Heart left ventricle (tissue), 16 donors: ENCODE data around the gene ATL1. TPM values are rescaled to one million over a fixed set of nuclear protein-coding genes. Genes with fewer than 3 reads are reported as not detected.

ENCODE experiments used
- ATAC-seq, 4 donors: fragments of 200-7000 bp; cut with Tn5 transposase; one replicate each; pipeline ENCODE4 v1.9.1; 2020 to 2022; ENCODE audit warnings: moderate library complexity in 4 of 4, mild to moderate bottlenecking in 3 of 4, moderate number of reproducible peaks in 1 of 4
- DNase-seq, 5 donors: peaks; one replicate each; pipeline ENCODE4 v3.0.0-alpha.2; 2020
- H3K27ac ChIP-seq, 12 donors: fragments of 200-600 bp; sonication (generic) in 4 of 12; one replicate each; pipeline versions ENCODE4 v1.5.0 to v1.8.0; 2016 to 2022; ENCODE audit warnings: mild to moderate bottlenecking in 2 of 12
- H3K27me3 ChIP-seq, 9 donors: fragments of 200-600 bp; sonication (generic) in 2 of 9; one replicate each; pipeline versions ENCODE4 v1.5.1 to v1.8.0; 2016 to 2022; ENCODE audit warnings: mild to moderate bottlenecking in 3 of 9
- H3K36me3 ChIP-seq, 9 donors: fragments of 200-600 bp; sonication (generic) in 2 of 9; one replicate each; pipeline versions ENCODE4 v1.5.0 to v1.8.0; 2018 to 2022; ENCODE audit warnings: mild to moderate bottlenecking in 2 of 9
- H3K4me1 ChIP-seq, 12 donors: fragments of 200-600 bp; sonication (generic) in 4 of 12; one replicate each; pipeline versions ENCODE4 v1.5.0 to v1.8.0; 2016 to 2022; ENCODE audit warnings: mild to moderate bottlenecking in 3 of 12
- H3K4me3 ChIP-seq, 12 donors: fragments of 200-600 bp; sonication (generic) in 4 of 12; one replicate each; pipeline versions ENCODE4 v1.5.0 to v1.8.0; 2017 to 2022; ENCODE audit warnings: mild to moderate bottlenecking in 9 of 12, moderate library complexity in 4 of 12
- H3K9me3 ChIP-seq, 12 donors: fragments of 200-600 bp; sonication (generic) in 4 of 12; one replicate each; pipeline versions ENCODE4 v1.5.0 to v1.8.0; 2016 to 2022; ENCODE audit warnings: mild to moderate bottlenecking in 1 of 12
- CTCF ChIP-seq, 12 donors: fragments of 200-600 bp; sonication (generic) in 4 of 12; IDR thresholded peaks; one replicate each; pipeline versions ENCODE4 v1.5.0 to v1.8.0; 2018 to 2022; ENCODE audit warnings: antibody characterized with exemption in 12 of 12, mild to moderate bottlenecking in 5 of 12
- POLR2A ChIP-seq, 2 donors: fragments of 450-650 bp; IDR thresholded peaks; one replicate each; pipeline ENCODE4 v1.6.1; 2017; ENCODE audit warnings: antibody characterized with exemption in 2 of 2, mild to moderate bottlenecking in 2 of 2, moderate library complexity in 2 of 2
- whole genome bisulfite sequencing, 4 donors: extraction: QIAGEN DNeasy Blood & Tissue Kit in 2 of 4; methylation state at CpG; one replicate each; pipeline versions ENCODE4 v1.1.5 to v1.1.7; 2013 to 2018; 5-methylcytosine and 5-hydroxymethylcytosine counted together
- intact Hi-C, 10 donors: fragments of 100-400 bp; cut with DNase I; formaldehyde crosslinking; loops; one replicate each; pipeline versions ENCODE4 v1.11.1 to v1.14.2; 2022
- polyA plus RNA-seq, 2 donors: library from polyadenylated mRNA; stranded (reverse); fragments of 200-250 nt; gene quantifications; one replicate each; pipeline ENCODE4 v1.2.3, GENCODE V29; 2013
- total RNA-seq, 9 donors: library from RNA; depleted of rRNA in 2 of 9; stranded (reverse); fragments of >200 nt in 2 of 9; fragmentation: NEBNext Ultra II Directional in 3 of 9; extraction: Animal tissue kit (Norgen Biotek cat#: 25700) in 3 of 9; gene quantifications; one replicate each; pipeline versions ENCODE4 v1.1.0 to v1.2.4, GENCODE V29; 2016 to 2023
- donor health status: ischemic (EF 13 %, LVEDD 7.1; RV severe dilation, severe dysfunction).
- donor health status: healthy with polysubstance abuse.
- donor health status: DM: no; HTN: yes; CAD: no.
- donor health status: DM: no; HTN: no; CAD: no.
- donor health status: ischemic (EF 25% LVEDD 6.9; RV normal size, moderate dysfunction).
- donor health status: ischemic (EF 25% LVEDD 5.7; RV mildly dilated, moderate dysfunction).
- donor health status: healthy.
- donor health status: DM: yes; HTN: yes; CAD: no.
- donor health status: ischemic (EF 35%, LVEDD 5.7; RV mildly dilated, moderate dysfunction).
- donor health status: nonischemic (EF 11% LVEDD 7.7; RV severe dilation, severe dysfunction).
- donor health status: DM: yes; HTN: yes; CAD: no.
- donor health status: PGD.
- donor health status: ischemic (EF 29% LVEDD 5.4; RV normal size, mild dysfunction).
- donor health status: nonischemic (EF 23%, LVEDD 6.1; RV moderate dilation, normal function).

Gene ATL1
- total and polyA plus RNA-seq, 11 donors: 0.28 to 3.1 (median 0.94) TPM

GRCh38 chr14:50666772-50667683 lies 107.1 kb downstream of the ATL1 start:
- intact Hi-C loops: no loop called here
- WGBS, 4 donors: 2 to 3% (median 2%) methylated on average over 20 of the region's 20 CpGs
- Histone ChIP-seq H3K4me1 (peaks cover 0 to 47% (median 22%) of the 10 kb centered on the region in 12 donors), H3K9me3 (no peaks in the 10 kb centered on the region), H3K36me3 (peaks cover 0 to 19% (median 12%) of the 10 kb centered on the region in 9 donors), H3K27ac (peak overlapping the region; percentile 89 to 98 (median 94)), H3K4me3 (peak overlapping the region; percentile 65 to 98 (median 92)), H3K27me3 (no peaks in the 10 kb centered on the region)
- DNase-seq: peak in 2 of 5 donors; percentile 30 to 33
- ATAC-seq: peak in 2 of 4 donors; percentile 11 to 42
- no peak for TF ChIP-seq POLR2A (IDR thresholded peaks at IDR 0.05)
- no peak for TF ChIP-seq CTCF (IDR thresholded peaks at IDR 0.05)

GRCh38 chr14:50667684-50667995 lies 107.7 kb downstream of the ATL1 start:
- WGBS, 4 donors: 0 to 1% (median 0%) methylated on average over 10 to 25 of the region's 25 CpGs
- Histone ChIP-seq H3K27me3 (no peaks in the 10 kb centered on the region), H3K36me3 (peaks cover 0 to 19% (median 12%) of the 10 kb centered on the region in 9 donors), H3K4me3 (peak overlapping the region; percentile 65 to 98 (median 92)), H3K4me1 (peaks cover 0 to 43% (median 20%) of the 10 kb centered on the region in 12 donors), H3K9me3 (no peaks in the 10 kb centered on the region), H3K27ac (peak overlapping the region; percentile 89 to 98 (median 94))
- intact Hi-C loops: no loop called here
- TF ChIP-seq CTCF (IDR thresholded peaks at IDR 0.05) (no peak), POLR2A (IDR thresholded peaks at IDR 0.05) (no peak)
- peak in 1 of 5 donors; percentile 37 for DNase-seq
- peak in 3 of 4 donors; percentile 11 to 41 (median 16) for ATAC-seq

GRCh38 chr14:50667996-50668825 lies 108.3 kb downstream of the ATL1 start, which contains the start of gene SAV1:
Gene SAV1 (minus strand): TSS chr14:50668306. CDS start chr14:50667967, 339 bp downstream.
- H3K27ac ChIP-seq: peak within 1 kb of the TSS; percentile 89 to 98 (median 94)
- no peaks in the 10 kb centered on the region for H3K27me3 ChIP-seq
- WGBS, 4 donors: 0 to 1% (median 0%) methylated on average over 45 to 92 of the region's 92 CpGs
- intact Hi-C loops: no loop called here
- H3K9me3 ChIP-seq: no peaks in the 10 kb centered on the region
- peaks cover 0 to 43% (median 19%) of the 10 kb centered on the region in 12 donors for H3K4me1 ChIP-seq
- peak; percentile 86 to 92 (median 89) for DNase-seq
- ATAC-seq: peak; percentile 81 to 97 (median 94)
- H3K4me3 ChIP-seq: peak within 1 kb of the TSS; percentile 65 to 98 (median 92)
- H3K36me3 ChIP-seq: peaks cover 0 to 15% (median 12%) of the 10 kb centered on the region in 9 donors
- TF ChIP-seq POLR2A (IDR thresholded peaks at IDR 0.05) (peak in 1 of 2 donors; percentile 88), CTCF (IDR thresholded peaks at IDR 0.05) (peak in 1 of 12 donors; percentile 6)
